Measurements from ENCODE around the gene CACNA1F.

DNA sequence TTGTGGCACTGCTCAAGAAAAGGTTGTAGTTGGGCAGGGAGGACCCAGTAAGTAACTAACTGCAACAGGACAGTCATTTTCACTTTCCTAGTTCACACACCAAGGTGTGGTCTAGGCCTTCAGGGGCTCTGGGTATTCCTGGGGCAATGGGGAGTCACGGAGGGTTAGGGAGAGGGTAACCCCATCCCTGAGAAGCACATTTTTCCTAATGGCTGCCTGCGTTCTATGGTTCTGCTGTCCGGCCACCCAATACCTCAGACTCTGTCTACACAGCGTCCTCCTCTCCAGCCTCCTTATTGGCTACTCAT, 35.5 kb upstream of the CACNA1F start:
- TF ChIP-seq, protein P1, sequence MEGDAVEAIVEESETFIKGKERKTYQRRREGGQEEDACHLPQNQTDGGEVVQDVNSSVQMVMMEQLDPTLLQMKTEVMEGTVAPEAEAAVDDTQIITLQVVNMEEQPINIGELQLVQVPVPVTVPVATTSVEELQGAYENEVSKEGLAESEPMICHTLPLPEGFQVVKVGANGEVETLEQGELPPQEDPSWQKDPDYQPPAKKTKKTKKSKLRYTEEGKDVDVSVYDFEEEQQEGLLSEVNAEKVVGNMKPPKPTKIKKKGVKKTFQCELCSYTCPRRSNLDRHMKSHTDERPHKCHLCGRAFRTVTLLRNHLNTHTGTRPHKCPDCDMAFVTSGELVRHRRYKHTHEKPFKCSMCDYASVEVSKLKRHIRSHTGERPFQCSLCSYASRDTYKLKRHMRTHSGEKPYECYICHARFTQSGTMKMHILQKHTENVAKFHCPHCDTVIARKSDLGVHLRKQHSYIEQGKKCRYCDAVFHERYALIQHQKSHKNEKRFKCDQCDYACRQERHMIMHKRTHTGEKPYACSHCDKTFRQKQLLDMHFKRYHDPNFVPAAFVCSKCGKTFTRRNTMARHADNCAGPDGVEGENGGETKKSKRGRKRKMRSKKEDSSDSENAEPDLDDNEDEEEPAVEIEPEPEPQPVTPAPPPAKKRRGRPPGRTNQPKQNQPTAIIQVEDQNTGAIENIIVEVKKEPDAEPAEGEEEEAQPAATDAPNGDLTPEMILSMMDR (IDR thresholded peaks at IDR 0.05): no peak
- TF ChIP-seq POLR2AphosphoS5 (IDR thresholded peaks at IDR 0.05) (no peak), POLR2A (IDR thresholded peaks at IDR 0.05) (no peak)

All from suprapubic skin (tissue), 4 donors.